GM18951 (cell line): ENCODE measurements around the gene MRPL48.

ENCODE experiments used
- POLR2A ChIP-seq: IDR thresholded peaks from 4 replicates; pipeline ENCODE4 v1.6.1; 2011; ENCODE audit warnings: mild to moderate bottlenecking; ENCODE audit not compliant: insufficient read length, insufficient read depth; ENCODE audit errors: extremely low read depth
- in situ Hi-C: fragments of 300-500 bp; cut with MboI; formaldehyde crosslinking; loops from one replicate; pipeline ENCODE4 v1.12.0; 2022; ENCODE audit warnings: low sequenced_read_pairs, mixed read lengths, inconsistent platforms; ENCODE audit not compliant: unreplicated experiment

The MRPL48 gene

DNA sequence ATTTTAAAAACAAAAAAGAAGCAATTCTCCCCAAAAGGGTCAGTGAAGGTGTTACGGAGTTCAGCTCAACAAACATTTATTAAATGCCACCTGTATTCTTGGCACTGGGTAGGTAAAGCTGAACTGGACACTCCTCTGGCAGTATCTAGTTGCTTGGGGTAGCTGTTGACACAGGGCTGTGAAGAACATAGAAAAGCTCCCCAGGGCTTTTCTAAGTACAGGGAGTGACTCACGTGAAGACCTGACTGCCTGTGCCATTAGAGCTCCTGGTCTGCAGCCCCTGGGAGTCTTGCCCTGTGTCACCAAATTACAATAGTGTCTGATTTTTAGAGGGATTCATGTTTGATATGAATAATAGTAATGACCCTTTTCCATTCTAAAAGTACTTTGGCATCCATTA, 45.4 kb downstream of the MRPL48 start:
- no peak for TF ChIP-seq POLR2A
- in situ Hi-C loops, result no loop called here

GRCh38 chr11:73838443-73839122, 50.9 kb downstream of the MRPL48 start:
- TF ChIP-seq POLR2A, result no peak
- in situ Hi-C loops, result no loop called here

- TF ChIP-seq POLR2A, result no peak
- in situ Hi-C loops, result no loop called here
These were observed 51.4 kb downstream of the MRPL48 start for GRCh38 chr11:73839123-73839457.

DNA sequence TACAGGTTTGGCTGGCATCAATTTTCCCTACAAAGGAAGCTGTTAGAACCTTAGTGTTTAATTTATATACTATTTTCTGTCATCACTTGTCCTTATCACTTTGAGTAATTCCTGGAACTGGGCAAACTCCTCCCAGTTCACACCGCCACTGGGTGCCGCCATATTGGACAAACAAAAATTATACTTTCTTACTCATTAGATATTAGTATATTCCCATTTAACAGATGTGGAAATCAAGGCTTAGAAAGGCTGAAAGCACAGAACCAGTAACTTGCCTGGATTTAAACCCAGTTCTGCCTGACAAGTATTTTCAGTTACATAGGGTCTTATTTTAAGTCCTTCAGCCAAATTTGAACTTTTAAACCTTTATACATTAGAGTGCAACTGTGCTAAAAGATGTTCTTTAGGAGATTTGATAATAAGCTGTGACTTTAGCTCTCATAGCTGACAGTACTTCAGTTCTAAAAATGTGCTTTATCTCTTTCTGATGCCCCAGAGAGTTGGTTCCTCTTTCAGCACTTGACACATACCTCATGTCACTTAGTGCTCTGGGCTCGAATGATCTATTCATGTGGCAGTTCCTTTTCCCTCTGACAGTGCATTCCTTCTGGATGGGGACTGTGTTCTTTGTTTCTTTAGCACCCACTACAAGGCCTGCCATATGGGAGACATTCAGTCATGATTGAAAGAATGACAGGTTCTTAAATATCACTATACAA, 63.5 kb downstream of the MRPL48 start:
- no peak for TF ChIP-seq POLR2A
- in situ Hi-C loops, result no loop called here

GRCh38 chr11:73852049-73852448, 64.4 kb downstream of the MRPL48 start:
- in situ Hi-C loops, result no loop called here
- no peak for TF ChIP-seq POLR2A

- in situ Hi-C loops, result no loop called here
These were observed 67.0 kb downstream of the MRPL48 start for GRCh38 chr11:73854680-73855079.

GRCh38 chr11:73856031-73856567, 68.4 kb downstream of the MRPL48 start:
- TF ChIP-seq POLR2A, result no peak
- in situ Hi-C loops, result no loop called here

More at GRCh38 chr11:73854680-73855079, 67.0 kb downstream of the MRPL48 start:
- no peak for TF ChIP-seq POLR2A

- TF ChIP-seq POLR2A, result no peak
These were observed 72.0 kb downstream of the MRPL48 start for GRCh38 chr11:73859671-73860070.

GRCh38 chr11:73860202-73860601, 72.5 kb downstream of the MRPL48 start:
- TF ChIP-seq POLR2A, result no peak
- in situ Hi-C loops, result no loop called here

More at GRCh38 chr11:73859671-73860070, 72.0 kb downstream of the MRPL48 start:
- in situ Hi-C loops, result no loop called here

GRCh38 chr11:73862986-73863385, 75.3 kb downstream of the MRPL48 start:
- no peak for TF ChIP-seq POLR2A
- in situ Hi-C loops, result no loop called here

GRCh38 chr11:73866095-73866579, 78.5 kb downstream of the MRPL48 start:
- in situ Hi-C loops, result no loop called here
- TF ChIP-seq POLR2A, result no peak

- in situ Hi-C loops, result no loop called here
- TF ChIP-seq POLR2A, result no peak
These were observed 78.9 kb downstream of the MRPL48 start for GRCh38 chr11:73866586-73866996.

- TF ChIP-seq POLR2A, result no peak
- in situ Hi-C loops, result no loop called here
These were observed 81.8 kb downstream of the MRPL48 start for GRCh38 chr11:73869332-73869949.
